HG03558 (cell line): ENCODE data around the gene MPHOSPH10.
"Not testable (repeated sequence)": the region's sequence is repeated elsewhere in the genome, so short reads cannot be mapped to it uniquely, and the experiment has no call there.

Experiments used
- ATAC-seq: cut with Tn5 transposase; IDR thresholded peaks from one replicate; pipeline ENCODE4 v1.9.1; 2021; ENCODE audit warnings: moderate number of reproducible peaks; ENCODE audit not compliant: unreplicated experiment; ENCODE audit errors: extremely low read depth

Gene MPHOSPH10

GRCh38 chr2:71121479-71121878 is 9.0 kb upstream of the MPHOSPH10 start:
- no peak for ATAC-seq

DNA sequence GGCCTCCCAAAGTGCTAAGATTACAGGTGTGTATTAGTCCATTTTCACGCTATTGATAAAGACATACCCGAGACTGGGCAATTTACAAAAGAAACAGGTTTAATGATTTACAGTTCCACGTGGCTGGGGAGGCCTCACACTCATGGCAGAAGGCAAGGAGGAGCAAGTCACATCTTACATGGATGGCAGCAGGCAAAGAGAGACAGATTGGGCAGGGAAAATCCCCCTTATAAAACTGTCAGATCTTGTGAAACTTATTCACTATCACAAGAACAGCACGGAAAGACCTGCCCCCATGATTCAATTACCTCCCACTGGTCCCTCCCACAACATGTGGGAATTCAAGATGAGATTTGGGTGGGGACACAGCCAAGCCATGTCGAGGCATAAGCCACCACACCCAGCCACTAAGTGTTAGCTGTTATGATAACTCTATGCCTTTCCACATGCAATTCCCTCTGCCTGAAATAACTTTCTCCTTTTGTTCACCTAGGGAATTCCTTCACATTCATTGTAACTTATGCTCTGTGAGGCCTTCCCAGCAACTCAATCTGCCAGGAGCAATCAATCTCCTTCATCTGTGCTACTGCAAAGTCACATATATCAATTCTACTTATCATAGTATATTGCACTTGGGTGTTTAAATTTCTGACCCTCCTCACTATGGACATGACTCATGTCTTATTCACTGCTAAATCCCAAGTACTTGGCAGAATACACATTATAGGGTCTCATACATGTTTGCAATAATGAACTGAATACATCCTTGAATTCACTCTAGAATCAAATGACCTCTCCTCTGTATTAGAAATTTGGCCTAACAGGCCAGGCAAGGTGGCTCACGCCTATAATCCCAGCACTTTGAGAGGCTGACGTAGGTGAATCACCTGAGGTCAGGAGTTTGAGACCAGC is 7.8 kb upstream of the MPHOSPH10 start:
- ATAC-seq: no peak

DNA sequence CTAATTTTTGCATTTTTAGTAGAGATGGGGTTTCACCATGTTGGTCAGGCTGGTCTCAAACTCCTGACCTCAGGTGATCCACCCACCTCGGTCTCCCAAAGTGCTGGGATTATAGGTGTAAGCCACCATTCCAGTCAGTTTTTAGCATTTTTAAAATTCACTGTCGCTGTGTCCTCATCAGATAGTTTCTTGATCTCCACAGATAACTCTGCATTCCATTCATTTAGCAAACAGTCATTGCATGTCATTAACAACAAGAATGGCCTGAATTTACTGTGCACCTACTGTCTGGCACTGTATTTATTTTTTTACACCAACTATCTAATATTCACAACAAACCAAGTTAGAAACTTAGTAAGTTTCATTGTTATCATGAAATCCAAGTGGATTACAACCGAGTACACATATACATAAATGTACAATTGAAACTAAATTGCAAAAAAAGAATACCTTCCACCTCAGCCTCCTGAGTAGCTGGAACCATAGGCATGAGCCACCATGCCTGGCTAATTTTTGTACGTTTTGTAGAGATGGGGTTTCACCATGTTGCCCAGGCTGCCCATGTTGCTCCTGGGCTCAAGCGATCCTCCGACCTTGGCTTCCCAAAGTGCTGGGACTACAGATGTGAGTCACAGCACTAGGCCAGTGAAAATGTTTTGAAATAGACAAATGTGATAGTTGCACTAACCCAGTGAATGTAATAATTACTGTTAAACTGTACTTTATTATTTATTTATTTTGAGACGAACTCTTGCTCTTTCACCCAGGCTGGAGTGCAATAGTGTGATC is 4.7 kb upstream of the MPHOSPH10 start:
- ATAC-seq: no peak

DNA sequence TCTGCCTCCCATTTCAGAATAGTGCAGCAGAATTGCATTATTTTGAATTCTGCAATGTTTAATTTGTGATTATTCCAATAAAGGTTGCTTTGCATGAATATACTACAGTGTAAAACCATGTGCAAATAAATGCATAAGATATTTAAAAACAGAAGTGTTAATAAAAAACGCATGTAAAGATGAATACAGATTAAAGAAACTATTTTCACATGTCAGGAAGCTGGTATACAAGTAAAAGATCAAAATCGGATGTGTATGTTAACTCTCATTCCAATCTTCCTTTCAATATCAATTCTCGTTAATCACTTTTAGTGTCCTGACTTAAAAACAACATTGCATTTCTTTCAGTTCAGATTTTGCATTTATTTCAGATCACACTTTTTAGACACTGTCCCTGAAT is 3.5 kb upstream of the MPHOSPH10 start:
- ATAC-seq: no peak

GRCh38 chr2:71129114-71129901 is 1.1 kb upstream of the MPHOSPH10 start:
- ATAC-seq: no peak

- peak; percentile 14 for ATAC-seq
Observed at GRCh38 chr2:71129902-71130151, 607 bp upstream of the MPHOSPH10 start.

DNA sequence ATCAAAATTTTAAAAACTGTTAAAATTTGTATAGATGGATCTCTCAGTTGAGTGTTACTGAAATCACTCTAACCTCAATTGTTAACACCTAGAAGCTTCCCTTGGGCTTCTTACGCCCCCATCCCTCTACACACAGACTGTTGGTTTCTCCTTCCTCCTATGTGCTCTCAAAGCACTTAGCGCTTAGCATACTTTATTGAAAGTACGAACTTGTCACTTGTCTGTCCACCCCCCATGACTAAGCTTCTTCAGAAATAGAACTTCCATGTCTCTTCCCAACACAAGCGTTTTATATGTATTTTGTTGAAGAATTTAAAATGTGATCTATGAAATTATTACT is 441 bp downstream of the MPHOSPH10 start:
- ATAC-seq: no peak

- not testable (repeated sequence) for ATAC-seq
Observed at GRCh38 chr2:71131387-71132166, 1.1 kb downstream of the MPHOSPH10 start.

- ATAC-seq: no peak
Observed at GRCh38 chr2:71133603-71134002, 3.2 kb downstream of the MPHOSPH10 start.

DNA sequence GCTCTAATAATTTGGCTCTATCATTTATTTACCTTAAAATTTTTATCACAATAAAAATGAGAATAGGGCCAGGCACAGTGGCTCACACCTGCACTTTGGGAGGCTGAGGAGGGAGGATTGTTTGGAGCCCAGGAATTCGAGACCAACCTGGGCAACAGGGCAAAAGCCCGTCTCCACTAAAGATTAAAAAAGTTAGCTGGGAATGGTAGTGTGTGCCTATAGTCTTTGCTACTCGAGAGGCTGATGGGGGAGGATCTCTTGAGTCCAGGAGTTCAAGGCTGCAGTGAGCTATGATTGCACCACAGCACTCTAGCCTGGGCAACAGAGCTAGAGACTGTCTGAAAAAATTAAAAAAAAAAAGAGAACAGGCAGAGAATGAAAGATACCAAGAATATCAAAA is 5.7 kb downstream of the MPHOSPH10 start:
- ATAC-seq: no peak

GRCh38 chr2:71143782-71144181 is 13.3 kb downstream of the MPHOSPH10 start:
- no peak for ATAC-seq

GRCh38 chr2:71148506-71149063 is 18.2 kb downstream of the MPHOSPH10 start:
- ATAC-seq: no peak

DNA sequence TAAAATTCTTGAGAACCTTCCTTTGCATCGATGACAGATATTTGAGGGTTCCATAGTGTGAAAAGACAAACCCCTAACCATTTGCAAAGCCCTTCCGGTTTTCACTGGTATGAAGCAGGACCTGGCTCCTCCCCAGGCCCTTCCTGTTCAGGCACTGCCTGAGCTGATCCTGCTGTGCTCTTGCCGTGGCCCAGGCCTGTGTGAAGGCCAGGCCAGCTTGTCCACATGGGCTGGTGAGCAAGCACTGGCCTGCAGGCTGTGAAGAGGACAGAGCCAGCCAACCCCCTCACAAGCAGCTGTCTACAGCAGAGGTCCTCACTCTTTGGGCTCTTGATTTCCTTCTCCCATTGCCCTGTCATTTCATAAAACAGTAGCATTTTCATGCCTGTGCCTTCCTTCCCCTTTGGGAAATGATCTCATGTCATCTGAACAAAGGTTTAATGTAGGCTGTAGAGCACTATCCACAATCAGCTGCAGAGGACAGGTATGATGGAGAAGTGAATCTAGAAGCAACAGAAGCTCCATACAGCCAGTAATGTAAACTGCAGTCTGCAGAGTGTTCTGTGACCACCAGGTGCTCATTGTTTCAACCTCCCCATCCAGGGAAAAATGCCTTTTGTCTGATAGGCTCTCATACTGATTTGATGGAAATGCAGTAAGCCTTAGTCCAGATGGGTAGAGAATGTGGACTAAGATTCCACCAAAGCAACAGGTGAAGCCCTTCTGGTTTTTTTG is 19.8 kb downstream of the MPHOSPH10 start:
- ATAC-seq: no peak

DNA sequence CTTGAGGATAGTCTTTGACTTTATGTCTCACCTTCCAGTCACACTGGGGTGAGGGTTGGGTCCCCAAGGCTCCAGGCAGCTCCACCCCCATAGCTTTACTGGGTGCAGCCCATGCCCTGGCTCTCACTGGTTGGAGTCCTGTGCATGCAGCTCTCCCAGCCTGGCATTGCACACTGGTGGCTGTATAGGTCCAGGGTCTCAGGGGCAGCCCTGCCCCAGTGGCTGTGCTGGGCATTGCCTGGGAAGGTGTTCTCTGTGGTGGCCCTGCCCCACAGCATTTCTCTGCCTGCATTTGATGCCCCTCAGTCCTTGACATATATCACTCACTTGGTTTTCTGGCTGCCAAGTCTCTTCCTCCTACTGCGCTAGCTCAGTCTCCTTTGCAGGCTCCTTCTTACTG is 21.2 kb downstream of the MPHOSPH10 start:
- ATAC-seq: no peak

DNA sequence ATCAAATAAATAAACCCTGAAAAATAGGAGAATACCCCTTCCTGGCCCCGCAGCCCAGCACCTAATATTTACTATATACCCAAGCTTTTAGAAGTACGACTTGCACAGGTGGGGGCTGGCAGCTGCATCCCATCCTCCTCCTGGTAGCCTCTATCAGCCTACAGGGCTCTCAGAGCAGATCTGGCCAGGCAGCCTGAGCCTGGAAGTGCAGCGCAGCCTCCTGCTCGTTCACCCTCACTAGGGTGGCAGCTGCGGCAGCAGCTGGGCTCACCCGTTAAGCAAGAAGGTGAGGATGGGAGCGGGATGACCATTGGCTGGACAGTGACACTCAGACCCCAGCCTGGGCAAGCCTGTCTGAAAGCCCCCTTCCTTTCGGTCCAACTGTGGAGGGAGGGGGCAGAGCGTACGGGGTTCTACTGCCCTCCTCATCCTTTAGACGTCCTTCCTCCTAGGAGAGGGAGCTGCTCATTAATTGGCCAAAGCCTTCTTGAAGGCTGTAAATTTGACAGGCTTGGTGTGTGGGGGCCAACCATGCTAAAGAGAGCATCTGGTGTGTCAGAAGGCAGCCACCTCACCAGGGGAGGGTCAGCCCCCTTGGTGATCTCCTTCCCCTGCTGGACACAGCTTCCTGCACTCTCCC is 23.3 kb downstream of the MPHOSPH10 start:
- no peak for ATAC-seq

DNA sequence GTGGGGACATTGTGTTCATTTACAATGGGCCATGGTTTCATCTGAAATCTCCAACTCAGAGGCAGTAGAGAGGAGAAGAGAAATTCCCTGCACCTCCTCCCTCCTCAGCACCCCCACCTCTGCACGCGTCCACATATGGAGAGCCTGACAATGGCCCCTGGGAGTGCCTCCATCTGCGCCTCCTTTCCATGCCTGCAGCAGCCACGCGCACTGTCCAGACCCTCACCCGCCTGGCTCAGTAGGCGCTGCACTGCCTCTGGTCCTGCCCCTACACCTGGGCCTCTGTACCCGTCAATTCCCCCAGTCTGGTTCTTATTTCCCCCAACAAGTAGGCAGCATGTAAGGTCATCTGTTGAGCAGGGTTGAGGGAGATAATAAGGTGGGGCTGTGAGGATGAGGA is 23.8 kb downstream of the MPHOSPH10 start:
- no peak for ATAC-seq

GRCh38 chr2:71154798-71155197 is 24.4 kb downstream of the MPHOSPH10 start:
- ATAC-seq: no peak

DNA sequence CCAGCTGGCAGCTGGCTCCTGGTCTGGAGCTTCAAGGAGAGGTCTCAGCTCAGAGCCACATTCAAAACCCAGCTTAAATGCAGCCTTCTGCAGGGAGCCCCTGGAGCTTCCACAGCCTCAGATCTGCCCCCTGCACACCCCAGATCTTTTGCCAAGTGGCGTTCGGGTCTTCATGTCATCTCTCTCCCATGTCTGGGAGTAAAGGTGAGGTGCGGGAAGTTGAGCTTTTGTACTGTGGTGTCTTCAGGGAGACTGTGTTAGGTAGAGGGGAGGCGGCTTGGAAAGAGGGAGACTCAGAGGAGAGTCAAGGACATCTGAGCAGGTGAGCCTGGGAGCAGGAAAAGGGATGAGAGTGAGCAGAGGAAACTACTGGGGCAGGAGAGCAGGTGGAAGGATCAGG is 25.4 kb downstream of the MPHOSPH10 start:
- ATAC-seq: no peak

- ATAC-seq: no peak
Observed at GRCh38 chr2:71156573-71156972, 26.1 kb downstream of the MPHOSPH10 start.
